T47D (cell line): ENCODE measurements around the gene GREB1.

Experiments
- DNase-seq, 2 experiments: peaks; one replicate each; pipeline versions ENCODE4 v3.0.0 to v3.0.0-alpha.2; 2011 to 2012; ENCODE audit warnings: low read depth in 1 of 2, low spot score in 1 of 2
- JUND ChIP-seq: IDR thresholded peaks from 2 replicates; pipeline ENCODE4 v1.6.1; 2012; ENCODE audit warnings: low read depth
- in situ Hi-C: cut with HindIII; loops from 2 replicates; pipeline ENCODE4 v1.10.0; 2016; ENCODE audit warnings: low sequenced_read_pairs, low pct_unique_long_range_greater_than_20kb

Gene GREB1

DNA sequence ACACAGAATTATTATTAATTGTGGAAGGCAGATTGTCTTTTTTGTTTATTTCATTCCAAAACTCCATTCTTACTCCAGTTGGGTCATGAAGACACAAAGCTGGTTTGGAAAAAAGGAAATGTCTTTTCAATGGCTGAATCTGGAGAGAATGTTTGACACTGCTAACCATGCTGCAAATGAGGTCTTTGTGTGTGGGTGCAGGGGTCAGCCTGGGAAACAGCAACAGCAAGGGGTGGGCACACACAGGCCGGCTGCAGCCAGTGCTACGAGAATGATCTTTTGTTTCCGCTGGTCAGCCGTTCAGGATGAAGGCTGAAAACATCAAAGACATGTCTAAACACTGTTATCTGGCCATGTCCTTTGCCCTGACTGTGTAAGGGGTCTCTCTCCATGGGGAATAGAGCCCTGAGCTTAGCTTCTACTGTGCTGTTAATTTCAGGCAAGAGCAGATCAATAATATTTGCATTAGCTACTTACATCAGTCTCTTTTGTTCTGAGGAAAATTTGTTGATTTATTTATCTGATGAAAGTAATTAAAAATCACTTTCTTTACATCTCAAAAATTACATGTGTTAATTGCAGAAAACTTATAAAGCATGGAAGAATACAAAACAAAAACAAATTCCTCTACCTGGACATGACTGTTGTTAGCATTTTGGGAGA, 34.6 kb upstream of the GREB1 start:
- DNase-seq, result no peak
- no peak for TF ChIP-seq JUND
- in situ Hi-C loops, result no loop called here

DNA sequence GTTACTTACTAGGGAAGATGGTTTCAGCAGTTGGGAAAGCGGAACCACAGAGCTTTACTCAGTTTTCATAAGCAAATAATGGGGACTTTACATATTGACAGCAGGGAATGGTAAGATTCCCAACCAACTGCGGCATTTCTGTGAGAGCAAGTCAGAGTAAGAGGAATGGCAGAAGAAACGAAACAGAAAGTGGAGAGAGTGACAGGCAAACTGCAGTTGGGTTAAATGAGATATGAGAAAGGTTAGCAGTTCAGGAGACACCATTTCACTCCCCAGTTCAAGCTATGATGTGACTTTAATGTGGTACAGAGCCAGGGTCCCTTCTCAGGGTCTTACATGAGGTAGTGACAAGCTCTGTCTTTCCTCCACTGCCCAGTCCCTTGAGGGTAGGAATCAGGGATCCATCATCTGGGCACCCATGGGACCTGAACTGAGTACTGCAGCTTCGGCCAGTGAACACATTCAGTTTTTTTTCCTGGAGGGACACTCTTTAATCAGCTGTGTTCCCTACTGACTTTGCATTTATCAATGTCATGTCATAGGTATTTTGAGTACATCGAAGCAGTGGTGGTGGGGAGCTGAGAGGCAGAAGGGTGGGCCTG, 33.0 kb upstream of the GREB1 start:
- in situ Hi-C loops, result no loop called here

GRCh38 chr2:11502740-11503292, 31.0 kb upstream of the GREB1 start:
- in situ Hi-C loops, result no loop called here
- DNase-seq, result no peak
- TF ChIP-seq JUND, result no peak

More for the DNA sequence above, 33.0 kb upstream of the GREB1 start:
- TF ChIP-seq JUND, result no peak
- peak in 1 of 2 experiments; percentile 75 for DNase-seq

- TF ChIP-seq JUND, result no peak
- no peak for DNase-seq
- in situ Hi-C loops, result no loop called here
These were observed 30.4 kb upstream of the GREB1 start for GRCh38 chr2:11503354-11503927.

DNA sequence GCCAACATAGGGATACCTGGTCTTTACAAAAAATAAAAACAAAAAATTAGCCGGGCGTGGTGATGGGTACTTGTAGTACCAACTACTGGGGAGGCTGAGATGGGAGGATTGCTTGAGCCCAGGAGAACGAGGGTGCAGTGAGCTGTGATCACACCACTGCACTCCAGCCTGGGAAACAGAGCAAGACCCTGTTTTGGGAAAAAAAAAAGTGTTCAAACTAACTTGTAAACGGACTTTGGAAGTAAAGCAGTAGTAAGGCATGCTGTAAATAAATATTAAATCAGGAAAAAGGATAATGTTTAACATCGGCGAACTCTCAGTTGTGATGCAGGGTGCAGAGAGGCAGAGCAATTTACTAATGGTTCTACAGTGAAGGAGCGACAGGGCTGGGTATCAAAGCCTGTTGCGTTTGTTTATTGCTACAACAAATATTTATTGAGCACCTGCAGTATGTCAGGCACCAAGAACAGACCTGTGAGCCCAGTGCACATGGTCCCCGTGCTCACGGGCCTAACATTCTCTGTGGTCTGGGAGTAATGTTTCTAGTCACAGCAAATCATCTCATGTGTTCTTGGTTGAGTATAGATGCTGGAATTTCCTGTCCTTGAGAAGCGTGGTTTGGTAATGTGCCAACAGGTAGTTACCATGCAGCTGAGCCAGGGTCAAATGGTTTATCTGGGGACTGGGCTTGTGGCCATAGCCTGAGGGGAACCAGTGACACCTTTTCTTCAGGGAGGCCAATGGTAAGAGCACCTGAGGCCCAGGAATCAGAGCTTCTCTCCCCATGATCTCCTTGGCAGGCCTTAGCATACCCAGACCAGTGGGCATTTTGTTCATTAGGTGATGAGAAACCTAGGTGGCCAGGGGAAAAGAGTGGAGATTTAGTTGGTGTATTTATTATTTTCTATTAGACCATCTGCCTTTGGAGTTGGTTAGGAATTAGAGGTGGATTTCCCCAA, 27.9 kb upstream of the GREB1 start:
- TF ChIP-seq JUND, result no peak
- DNase-seq, result peak in 1 of 2 experiments; percentile 85
- in situ Hi-C loops, result no loop called here

GRCh38 chr2:11506611-11506969, 27.3 kb upstream of the GREB1 start:
- no peak for TF ChIP-seq JUND
- in situ Hi-C loops, result no loop called here
- DNase-seq, result no peak

- no peak for DNase-seq
- in situ Hi-C loops, result no loop called here
- no peak for TF ChIP-seq JUND
These were observed 26.3 kb upstream of the GREB1 start for GRCh38 chr2:11507517-11507916.

- TF ChIP-seq JUND, result no peak
- peak in 1 of 2 experiments; percentile 82 for DNase-seq
- in situ Hi-C loops, result no loop called here
These were observed 25.6 kb upstream of the GREB1 start for GRCh38 chr2:11508279-11508678.

DNA sequence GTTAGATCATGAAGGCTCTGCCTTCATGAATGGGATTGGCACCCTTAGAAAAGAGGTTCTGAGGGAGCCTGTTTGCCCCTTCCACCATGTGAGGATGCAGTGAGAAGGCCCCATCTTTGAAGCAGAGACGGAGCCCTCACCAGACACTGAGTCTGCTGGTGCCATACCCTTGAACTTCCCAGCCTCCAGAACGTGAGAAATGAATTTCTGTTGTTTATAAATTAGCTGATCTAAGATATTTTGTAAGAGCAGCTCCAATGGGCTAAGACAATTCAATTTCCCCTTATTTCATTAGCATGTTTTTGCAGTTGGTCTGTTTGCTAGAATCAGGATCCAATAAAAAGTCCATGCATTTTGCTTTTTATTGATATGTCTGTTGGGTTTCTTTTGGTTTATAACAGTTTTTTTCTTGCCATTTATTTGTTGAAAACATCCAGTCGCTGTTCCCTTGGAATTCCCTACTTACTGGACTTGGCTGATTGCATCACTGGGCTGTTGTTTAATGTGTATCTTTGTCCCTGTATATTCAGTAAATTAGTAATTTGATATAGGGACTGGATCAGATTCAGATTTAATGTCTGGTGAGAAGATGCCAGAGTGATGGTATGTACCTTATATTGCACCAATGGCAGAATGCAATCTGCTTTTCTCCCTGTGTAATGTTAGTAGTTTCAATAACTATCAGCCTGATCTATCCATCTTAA, 24.0 kb upstream of the GREB1 start:
- DNase-seq, result no peak
- in situ Hi-C loops, result no loop called here
- TF ChIP-seq JUND, result no peak

DNA sequence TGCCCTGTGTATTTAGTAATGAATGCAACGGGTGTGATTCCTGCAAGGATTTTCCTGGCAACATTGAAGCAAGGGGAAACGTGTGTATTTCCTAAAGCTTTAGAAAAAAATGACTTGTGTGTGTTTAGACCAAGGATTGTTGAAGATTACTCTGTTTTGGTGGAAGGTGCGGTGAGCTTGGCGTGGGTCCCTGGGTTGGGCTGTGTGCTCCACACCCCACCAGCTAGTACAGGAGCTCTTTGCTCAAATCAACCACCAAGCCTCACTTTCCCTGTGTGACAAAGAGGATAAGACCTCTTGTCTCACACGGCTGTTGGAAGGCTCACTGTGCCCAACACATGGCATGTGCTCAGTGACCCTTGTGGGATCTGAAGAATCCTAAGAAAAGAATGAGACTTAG, 21.4 kb upstream of the GREB1 start:
- in situ Hi-C loops, result no loop called here
- peak in 1 of 2 experiments; percentile 40 for DNase-seq
- no peak for TF ChIP-seq JUND

- in situ Hi-C loops, result no loop called here
- no peak for DNase-seq
- no peak for TF ChIP-seq JUND
These were observed 20.5 kb upstream of the GREB1 start for GRCh38 chr2:11513319-11513718.
